A549 (cell line): ENCODE measurements around the gene STX18. TPM values are rescaled to one million over a fixed set of nuclear protein-coding genes. Genes with fewer than 3 reads are reported as not detected.
"Not testable (repeated sequence)": the region's sequence is repeated elsewhere in the genome, so short reads cannot be mapped to it uniquely, and the experiment has no call there.

Source experiments
- ATAC-seq, 2 experiments: fragments of 200-7000 bp in 1 of 2; fragments of >200 bp in 1 of 2; cut with Nextera tagmentation in 1 of 2; cut with Tn5 transposase in 1 of 2; 3 replicates each; pipeline versions ENCODE4 v1.8.0 to v1.9.1; 2018 to 2020; ENCODE audit warnings: mild to moderate bottlenecking in 1 of 2, moderate library complexity in 1 of 2
- CTCF ChIA-PET: fragments of 300-600 bp; sonication (Branson Sonifier 250); formaldehyde crosslinking; extraction: SDS; loops from one replicate; lab custom pipeline; 2021; ENCODE audit warnings: antibody characterized with exemption, inconsistent platforms; lab: Yijun Ruan, JAX
- POLR2A ChIA-PET: fragments of 350-600 bp; formaldehyde crosslinking; extraction: SDS; loops from one replicate; lab custom pipeline; 2021; ENCODE audit warnings: antibody characterized with exemption, inconsistent platforms; lab: Yijun Ruan, JAX
- DNase-seq, 2 experiments: peaks; one replicate each; pipeline versions ENCODE4 v3.0.0 to v3.0.0-alpha.2; 2011 to 2016; ENCODE audit warnings: low read depth in 1 of 2, low spot score in 1 of 2
- FAIRE-seq: peaks from 2 replicates; lab custom pipeline; 2011; peaks lifted over from hg19 to GRCh38; lab: Jason Lieb, UNC
- H3K27ac ChIP-seq, 2 experiments: fragments of >200 bp; sonication (Bioruptor Twin); formaldehyde crosslinking; 3 replicates each; pipeline ENCODE4 v1.5.1; 2016 to 2017
- H3K4me1 ChIP-seq: fragments of >200 bp; sonication (Bioruptor Twin); formaldehyde crosslinking; 3 replicates; pipeline ENCODE4 v1.6.1; 2016
- H3K4me2 ChIP-seq: fragments of >200 bp; sonication (Bioruptor Twin); formaldehyde crosslinking; 3 replicates; pipeline ENCODE4 v1.6.1; 2016
- H3K4me3 ChIP-seq: fragments of >200 bp; sonication (Bioruptor Twin); formaldehyde crosslinking; 3 replicates; pipeline ENCODE4 v1.5.1; 2016
- H3K9me3 ChIP-seq: fragments of >200 bp; sonication (Bioruptor Twin); formaldehyde crosslinking; 3 replicates; pipeline ENCODE4 v1.6.1; 2016
- BHLHE40 ChIP-seq: IDR thresholded peaks from 2 replicates; pipeline ENCODE4 v1.6.1; 2012; ENCODE audit warnings: low read depth, low read length, inconsistent platforms
- CBX2 ChIP-seq: fragments of 200-600 bp; sonication (generic); IDR thresholded peaks from 2 replicates; pipeline ENCODE4 v1.6.1; 2016; ENCODE audit warnings: low read depth, mild to moderate bottlenecking, borderline replicate concordance
- CHD2 ChIP-seq: fragments of 150-350 bp; IDR thresholded peaks from 2 replicates; pipeline ENCODE4 v1.6.1; 2014; ENCODE audit warnings: low read length; ENCODE audit not compliant: partially characterized antibody
- E2F6 ChIP-seq: IDR thresholded peaks from 2 replicates; pipeline ENCODE4 v1.6.1; 2012; ENCODE audit warnings: low read depth, borderline replicate concordance
- EHF ChIP-seq: fragments of 250-450 bp; sonication (Bioruptor Pico); IDR thresholded peaks from 2 replicates; pipeline ENCODE4 v1.5.0; 2020; ENCODE audit warnings: mild to moderate bottlenecking
- EHMT2 ChIP-seq: fragments of 200-600 bp; sonication (generic); IDR thresholded peaks from 2 replicates; pipeline ENCODE4 v1.6.1; 2016; ENCODE audit warnings: antibody characterized with exemption, low read depth, mild to moderate bottlenecking, moderate library complexity
- EP300 ChIP-seq, 2 experiments: fragments of >200 bp; sonication (Bioruptor Twin); formaldehyde crosslinking; IDR thresholded peaks; 2 replicates in 1 of 2; 3 replicates in 1 of 2; pipeline ENCODE4 v1.6.1; 2016 to 2017
- FOSB ChIP-seq: fragments of 250-450 bp; sonication (Bioruptor Pico); IDR thresholded peaks from 2 replicates; pipeline ENCODE4 v1.5.0; 2020; ENCODE audit warnings: mild to moderate bottlenecking, moderate library complexity
- FOXS1 ChIP-seq: fragments of 250-450 bp; sonication (Bioruptor Pico); IDR thresholded peaks from 2 replicates; pipeline ENCODE4 v1.5.0; 2020; ENCODE audit warnings: mild to moderate bottlenecking, moderate library complexity
- HEYL ChIP-seq: fragments of 250-450 bp; sonication (Bioruptor Pico); IDR thresholded peaks from 2 replicates; pipeline ENCODE4 v1.8.0; 2021; ENCODE audit warnings: mild to moderate bottlenecking, moderate library complexity
- HOXA7 ChIP-seq: fragments of 250-450 bp; sonication (Bioruptor Pico); IDR thresholded peaks from 2 replicates; pipeline ENCODE4 v1.5.0; 2020; ENCODE audit warnings: mild to moderate bottlenecking, moderate library complexity
- HOXB13 ChIP-seq: fragments of 250-450 bp; sonication (Bioruptor Pico); IDR thresholded peaks from 2 replicates; pipeline ENCODE4 v1.5.0; 2020; ENCODE audit warnings: low read depth, mild to moderate bottlenecking, moderate library complexity
- MAX ChIP-seq: IDR thresholded peaks from 2 replicates; pipeline ENCODE4 v1.6.1; 2012
- MAZ ChIP-seq: fragments of 150-350 bp; IDR thresholded peaks from 2 replicates; pipeline ENCODE4 v1.6.1; 2014; ENCODE audit warnings: antibody characterized with exemption, low read depth, low read length, borderline replicate concordance
- MYC ChIP-seq: IDR thresholded peaks from 2 replicates; pipeline ENCODE4 v1.6.1; 2012; ENCODE audit warnings: mild to moderate bottlenecking, inconsistent platforms, low read length, improper control_type of control experiment, borderline replicate concordance
- NPAS2 ChIP-seq: fragments of 250-450 bp; sonication (Bioruptor Pico); IDR thresholded peaks from 2 replicates; pipeline ENCODE4 v1.8.0; 2022; ENCODE audit warnings: mild to moderate bottlenecking, moderate library complexity, borderline replicate concordance
- RAD21 ChIP-seq, 2 experiments: fragments of >200 bp in 1 of 2; sonication (Bioruptor Twin) in 1 of 2; formaldehyde crosslinking in 1 of 2; IDR thresholded peaks in 1 of 2; conservative IDR thresholded peaks in 1 of 2; 2 replicates in 1 of 2; 3 replicates in 1 of 2; pipeline ENCODE4 v1.6.1; 2012 to 2018; ENCODE audit warnings: inconsistent platforms in 1 of 2
- RARB ChIP-seq: fragments of 250-450 bp; sonication (Bioruptor Pico); IDR thresholded peaks from 2 replicates; pipeline ENCODE4 v1.8.0; 2021; ENCODE audit warnings: mild to moderate bottlenecking, moderate library complexity
- REST ChIP-seq: fragments of 200-600 bp; sonication (generic); IDR thresholded peaks from 2 replicates; pipeline ENCODE4 v1.6.1; 2016; ENCODE audit warnings: antibody characterized with exemption, mild to moderate bottlenecking, moderate library complexity
- RFX5 ChIP-seq: fragments of 450-650 bp; IDR thresholded peaks from 2 replicates; pipeline ENCODE4 v1.7.1; 2014; ENCODE audit warnings: antibody characterized with exemption, mild to moderate bottlenecking, moderate library complexity
- SREBF2 ChIP-seq: fragments of 450-650 bp; IDR thresholded peaks from 2 replicates; pipeline ENCODE4 v1.6.1; 2014; ENCODE audit warnings: mild to moderate bottlenecking, moderate library complexity
- ZNF302 ChIP-seq: fragments of 250-450 bp; sonication (Bioruptor Pico); IDR thresholded peaks from 2 replicates; pipeline ENCODE4 v1.9.0; 2021; ENCODE audit warnings: inconsistent platforms, mild to moderate bottlenecking, moderate library complexity
- WGBS: methylation state at CpG from one replicate; pipeline ENCODE4 v1.1.6; 2017; ENCODE audit errors: missing lambda C conversion rate; 5-methylcytosine and 5-hydroxymethylcytosine counted together
- polyA plus RNA-seq, 4 experiments: library from polyadenylated mRNA; depleted of rRNA in 3 of 4; stranded (reverse); fragments of >200 nt; fragmentation: RNase III in 1 of 4; extraction: RNeasy Plus Mini Kit Qiagen cat#74134 plus additional on column Dnase treatment in 1 of 4; gene quantifications; 2 replicates in 3 of 4; 3 replicates in 1 of 4; pipeline ENCODE4 v1.2.3, GENCODE V29; 2011 to 2017

STX18 gene
- polyA plus RNA-seq, 2 of the 4 experiments (the other 2 are of a cell fraction) = 13.4 to 19.6 TPM

GRCh38 chr4:4422856-4423499, 118.9 kb downstream of the STX18 start:
- CTCF ChIA-PET = interaction anchor here (0.8 kb wide), 1 partner anchor 10 kb away, joined by 3 read pairs; no protein-coding TSS in a partner anchor
- Histone ChIP-seq H3K4me2 (no peak overlapping the region), H3K27ac (no peak overlapping the region), H3K4me3 (no peak overlapping the region), H3K4me1 (no peaks in the 10 kb centered on the region), H3K9me3 (no peaks in the 10 kb centered on the region)
- ATAC-seq = no peak
- DNase-seq = no peak
- POLR2A ChIA-PET = no interaction called here
- FAIRE-seq = no peak
- TF ChIP-seq RAD21 (conservative IDR thresholded peaks at IDR 0.05 in 1 of 2, IDR thresholded peaks at IDR 0.05 in 1 of 2) = no peak
- TF ChIP-seq SREBF2 = no peak
- TF ChIP-seq BHLHE40 = no peak
- no peak for TF ChIP-seq RFX5
- TF ChIP-seq CBX2 = no peak
- TF ChIP-seq MAX = no peak
- TF ChIP-seq E2F6 = no peak
- TF ChIP-seq EP300 (IDR thresholded peaks at IDR 0.05) = no peak
- 81% methylated on average over 10 of the region's 12 CpGs for WGBS

- ATAC-seq, H3K4me3 ChIP-seq, POLR2A ChIA-PET, H3K27ac ChIP-seq, H3K4me1 ChIP-seq, DNase-seq, H3K9me3 ChIP-seq, H3K4me2 ChIP-seq, FAIRE-seq: not testable (repeated sequence)
- 94% methylated on average over 6 of the region's 7 CpGs for WGBS
- CTCF ChIA-PET = interaction anchor here (1.9 kb wide), 1 partner anchor 9 kb away, joined by 8 read pairs; no protein-coding TSS in a partner anchor
These were observed 119.7 kb downstream of the STX18 start for GRCh38 chr4:4422117-4422516.

- H3K9me3 ChIP-seq = no peaks in the 10 kb centered on the region
- CTCF ChIA-PET = interaction anchor here (1.9 kb wide), 1 partner anchor 10 kb away, joined by 8 read pairs; no protein-coding TSS in a partner anchor
- TF ChIP-seq ZNF302 (no peak), HEYL (no peak), HOXA7 (no peak), E2F6 (no peak), RAD21 (conservative IDR thresholded peaks at IDR 0.05 in 1 of 2, IDR thresholded peaks at IDR 0.05 in 1 of 2) (no peak), NPAS2 (CRISPR knock-in tag) (no peak), EHF (CRISPR knock-in tag) (no peak), HOXB13 (CRISPR knock-in tag) (no peak), BHLHE40 (no peak), REST (no peak), FOXS1 (CRISPR knock-in tag) (no peak), EHMT2 (no peak), RARB (CRISPR knock-in tag) (no peak), FOSB (CRISPR knock-in tag) (no peak), CBX2 (no peak), SREBF2 (no peak), CHD2 (no peak), MAZ (no peak), MYC (no peak)
- TF ChIP-seq, all 56 proteins: peak for 0
- no peaks in the 10 kb centered on the region for H3K4me1 ChIP-seq
- POLR2A ChIA-PET = no interaction called here
- 93% methylated on average over 11 of the region's 11 CpGs for WGBS
- DNase-seq = no peak
- H3K4me3 ChIP-seq = no peak overlapping the region
- no peak overlapping the region for H3K4me2 ChIP-seq
- no peak for FAIRE-seq
- ATAC-seq = no peak
- H3K27ac ChIP-seq = no peak overlapping the region
These were observed 120.5 kb downstream of the STX18 start for GRCh38 chr4:4421356-4421755.
